Brain microvascular endothelial cell (primary cell): ENCODE results near the gene INSRR.

Source experiments
- DNase-seq: peaks from one replicate; pipeline ENCODE4 v3.0.0-alpha.2; 2020
- H3K27ac ChIP-seq: fragments of 250-450 bp; sonication (Bioruptor Pico); 2 replicates; pipeline ENCODE4 v1.5.1; 2020; ENCODE audit warnings: mild to moderate bottlenecking, moderate library complexity
- H3K27me3 ChIP-seq: fragments of 250-450 bp; sonication (Bioruptor Pico); replicated peaks from 2 replicates; pipeline ENCODE4 v1.5.1; 2020; ENCODE audit warnings: mild to moderate bottlenecking
- H3K36me3 ChIP-seq: fragments of 250-450 bp; sonication (Bioruptor Pico); replicated peaks from 2 replicates; pipeline ENCODE4 v1.5.1; 2020; ENCODE audit warnings: mild to moderate bottlenecking
- H3K4me3 ChIP-seq: 2 replicates; pipeline ENCODE4 v1.5.1; 2011; ENCODE audit warnings: low read depth, mild to moderate bottlenecking, control low read depth, low read length, moderate library complexity
- CTCF ChIP-seq: IDR thresholded peaks from 2 replicates; pipeline ENCODE4 v1.5.1; 2011; ENCODE audit warnings: low read depth, mild to moderate bottlenecking, moderate library complexity, low read length, control low read depth, inconsistent platforms; ENCODE audit errors: missing control alignments
- in situ Hi-C: cut with HindIII; loops from 2 replicates; pipeline ENCODE4 v1.10.0; 2017; ENCODE audit warnings: low sequenced_read_pairs, low pct_ligation_motif_present

The INSRR gene

GRCh38 chr1:156885880-156886355 is 27.0 kb upstream of the INSRR start:
- no peak for DNase-seq
- no peak for TF ChIP-seq CTCF
- Histone ChIP-seq H3K4me3 (no peak overlapping the region), H3K27me3 (peaks cover 21% of the 10 kb centered on the region), H3K36me3 (no peaks in the 10 kb centered on the region), H3K27ac (no peak overlapping the region)
- in situ Hi-C loops: no loop called here

DNA sequence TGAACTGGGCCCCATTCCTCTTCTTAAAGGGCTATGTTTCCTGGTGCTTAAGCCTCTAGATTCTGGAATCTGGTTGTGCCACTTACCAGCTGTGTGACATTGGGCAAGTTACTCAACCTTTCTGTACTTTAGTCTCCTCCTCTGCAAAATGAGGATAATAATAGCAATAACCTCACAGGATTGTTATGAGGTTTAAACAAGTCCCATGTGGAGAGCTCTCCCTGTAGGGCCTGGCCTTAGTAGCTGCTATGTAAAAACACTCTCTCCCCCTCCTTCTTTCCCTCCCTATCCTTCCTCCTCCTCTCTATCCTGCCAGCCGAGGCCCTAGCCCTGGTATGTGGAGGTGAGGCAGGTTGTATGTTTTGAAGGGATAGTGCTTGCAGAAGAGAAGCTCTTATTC is 26.4 kb upstream of the INSRR start:
- no peak for DNase-seq
- H3K36me3 ChIP-seq: no peaks in the 10 kb centered on the region
- peaks cover 21% of the 10 kb centered on the region for H3K27me3 ChIP-seq
- in situ Hi-C loops: no loop called here
- H3K4me3 ChIP-seq: no peak overlapping the region
- no peak for TF ChIP-seq CTCF
- no peak overlapping the region for H3K27ac ChIP-seq

- H3K4me3 ChIP-seq: no peak overlapping the region
- no peak overlapping the region for H3K27ac ChIP-seq
- no peak for TF ChIP-seq CTCF
- in situ Hi-C loops: no loop called here
- no peaks in the 10 kb centered on the region for H3K36me3 ChIP-seq
- peaks cover 21% of the 10 kb centered on the region for H3K27me3 ChIP-seq
- DNase-seq: no peak
These were observed 25.8 kb upstream of the INSRR start for GRCh38 chr1:156884560-156885184.

DNA sequence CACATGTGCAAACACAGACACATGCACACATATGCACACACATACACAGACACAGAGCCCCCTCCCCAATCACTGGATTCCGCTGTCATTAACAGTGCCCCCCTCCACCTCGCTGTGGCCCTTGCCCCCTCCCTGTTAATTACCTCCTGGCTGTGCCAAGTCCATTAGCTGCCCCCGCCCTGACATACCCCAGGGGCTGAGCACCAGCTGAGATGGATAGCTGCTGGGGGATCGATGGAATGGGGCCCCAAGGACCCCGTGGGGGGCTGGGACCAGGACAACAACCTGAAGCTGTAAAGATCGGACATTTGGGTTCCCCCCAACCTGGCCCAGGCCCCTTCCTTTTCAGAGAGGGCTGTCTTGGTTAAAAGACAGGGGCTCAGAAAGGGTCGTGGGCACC is 25.0 kb upstream of the INSRR start:
- peaks cover 21% of the 10 kb centered on the region for H3K27me3 ChIP-seq
- H3K27ac ChIP-seq: no peak overlapping the region
- H3K4me3 ChIP-seq: no peak overlapping the region
- TF ChIP-seq CTCF: no peak
- no peaks in the 10 kb centered on the region for H3K36me3 ChIP-seq
- in situ Hi-C loops: no loop called here
- no peak for DNase-seq

DNA sequence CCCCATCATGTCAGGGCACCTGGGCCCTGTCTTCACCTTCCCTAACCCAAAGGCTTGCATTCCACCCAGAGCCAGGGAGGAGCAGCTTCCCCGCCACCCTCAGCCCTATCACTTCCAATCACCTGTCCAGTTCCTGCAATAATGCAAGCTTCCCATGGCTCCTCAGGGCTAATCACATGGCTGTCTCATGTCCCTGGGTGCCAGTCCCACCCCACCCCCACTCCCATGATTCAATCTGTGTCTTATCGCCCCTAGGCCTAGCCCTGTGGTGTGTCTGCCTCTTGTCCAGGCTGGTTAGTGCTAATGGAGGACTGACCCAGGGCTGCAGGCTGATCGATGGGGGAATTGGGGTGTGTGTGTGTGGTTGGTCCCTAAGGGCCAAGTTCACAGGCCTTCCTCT is 23.6 kb upstream of the INSRR start:
- in situ Hi-C loops: no loop called here
- TF ChIP-seq CTCF: no peak
- Histone ChIP-seq H3K36me3 (no peaks in the 10 kb centered on the region), H3K4me3 (no peak overlapping the region), H3K27me3 (peaks cover 25% of the 10 kb centered on the region), H3K27ac (no peak overlapping the region)
- DNase-seq: no peak

- Histone ChIP-seq H3K27me3 (peaks cover 27% of the 10 kb centered on the region), H3K4me3 (no peak overlapping the region), H3K36me3 (no peaks in the 10 kb centered on the region), H3K27ac (no peak overlapping the region)
- no peak for DNase-seq
- TF ChIP-seq CTCF: no peak
- in situ Hi-C loops: no loop called here
These were observed 22.7 kb upstream of the INSRR start for GRCh38 chr1:156881663-156882062.
